B cell (primary cell): ENCODE results near the gene S100A12. TPM values are rescaled to one million over a fixed set of nuclear protein-coding genes. Genes with fewer than 3 reads are reported as not detected.

Experiments
- ATAC-seq: fragments of 200-7000 bp; cut with Tn5 transposase; one replicate; pipeline ENCODE4 v1.10.0; 2021; ENCODE audit warnings: low read depth, mild to moderate bottlenecking, moderate number of reproducible peaks, moderate library complexity
- CTCF ChIA-PET: fragments of 350-600 bp; sonication (Branson Sonifier 250); formaldehyde crosslinking; loops from one replicate; lab custom pipeline; 2021; ENCODE audit warnings: antibody characterized with exemption, inconsistent platforms; lab: Charles Lee
- POLR2A ChIA-PET: fragments of 350-600 bp; sonication (Branson Sonifier 250); formaldehyde crosslinking; loops from one replicate; lab custom pipeline; 2021; ENCODE audit warnings: antibody characterized with exemption; lab: Charles Lee
- DNase-seq: peaks from one replicate; pipeline ENCODE4 v3.0.0; 2013
- H2AFZ ChIP-seq: 2 replicates; pipeline ENCODE4 v1.6.1; 2012; ENCODE audit warnings: mild to moderate bottlenecking, low read depth, low read length; ENCODE audit not compliant: insufficient read depth, poor library complexity, severe bottlenecking
- H3K27ac ChIP-seq, 2 donors: 1 replicate in 1 of 2; 2 replicates in 1 of 2; pipeline ENCODE4 v1.5.1; 2012 to 2013; ENCODE audit warnings: low read length in 2 of 2, mild to moderate bottlenecking in 2 of 2, moderate library complexity in 1 of 2
- H3K27me3 ChIP-seq, 4 experiments: fragments of 200-600 bp in 1 of 4; sonication (generic) in 1 of 4; replicated peaks in 1 of 4; 1 replicate in 2 of 4; 2 replicates in 2 of 4; pipeline versions ENCODE4 v1.6.1 to v1.7.0; 2013 to 2016; ENCODE audit warnings: low read length in 3 of 4, mild to moderate bottlenecking in 2 of 4, mixed read lengths in 1 of 4, moderate library complexity in 1 of 4; ENCODE audit not compliant: insufficient read depth in 4 of 4, control insufficient read depth in 3 of 4; ENCODE audit errors: control extremely low read depth in 1 of 4
- H3K36me3 ChIP-seq, 2 experiments: replicated peaks in 1 of 2; 1 replicate in 1 of 2; 2 replicates in 1 of 2; pipeline versions ENCODE4 v1.6.1 to v1.7.1; 2013; ENCODE audit warnings: low read length in 1 of 2; ENCODE audit not compliant: insufficient read depth in 2 of 2, control insufficient read depth in 1 of 2; ENCODE audit errors: control extremely low read depth in 1 of 2, extremely low read depth in 1 of 2
- H3K4me1 ChIP-seq, 2 donors: fragments of 200-600 bp in 1 of 2; sonication (generic) in 1 of 2; 1 replicate in 1 of 2; 2 replicates in 1 of 2; pipeline versions ENCODE4 v1.5.1 to v1.6.1; 2013 to 2017; ENCODE audit warnings: low read length in 2 of 2; ENCODE audit not compliant: control insufficient read depth in 2 of 2, insufficient read depth in 2 of 2
- H3K4me2 ChIP-seq: replicated peaks from 2 replicates; pipeline ENCODE3; 2012; ENCODE audit warnings: mild to moderate bottlenecking, low read depth, low read length; ENCODE audit not compliant: poor library complexity, severe bottlenecking
- H3K4me3 ChIP-seq, 5 experiments: fragments of 200-600 bp in 1 of 5; sonication (generic) in 1 of 5; 1 replicate in 3 of 5; 2 replicates in 2 of 5; pipeline versions ENCODE4 v1.5.1 to v1.7.0; 2011 to 2016; ENCODE audit warnings: low read length in 4 of 5, mild to moderate bottlenecking in 4 of 5, low read depth in 2 of 5, control low read depth in 1 of 5, moderate library complexity in 1 of 5; ENCODE audit not compliant: insufficient read depth in 1 of 5; ENCODE audit errors: control extremely low read depth in 1 of 5, extremely low read depth in 1 of 5
- H3K79me2 ChIP-seq: fragments of 200-600 bp; sonication (generic); one replicate; pipeline ENCODE4 v1.6.0; 2016; ENCODE audit warnings: low read length; ENCODE audit not compliant: control insufficient read depth, insufficient read depth
- H3K9ac ChIP-seq: fragments of 200-600 bp; sonication (generic); 2 replicates; pipeline ENCODE4 v1.6.1; 2017; ENCODE audit warnings: mild to moderate bottlenecking, low read length, moderate library complexity
- H3K9me3 ChIP-seq, 3 donors: one replicate each; pipeline versions ENCODE4 v1.6.1 to v1.7.1; 2013; ENCODE audit warnings: low read length in 2 of 3; ENCODE audit not compliant: control insufficient read depth in 2 of 3, insufficient read depth in 1 of 3; ENCODE audit errors: control extremely low read depth in 1 of 3
- H4K20me1 ChIP-seq: 2 replicates; pipeline ENCODE4 v1.6.0; 2012; ENCODE audit warnings: mild to moderate bottlenecking, low read length; ENCODE audit not compliant: insufficient read depth, control insufficient read depth, poor library complexity, severe bottlenecking
- H3K27ac Mint-ChIP-seq: one replicate; pipeline ENCODE4 v1.8.0; 2021; ENCODE audit warnings: mixed read lengths
- H3K27me3 Mint-ChIP-seq: one replicate; pipeline ENCODE4 v1.8.0; 2021; ENCODE audit warnings: mixed read lengths
- H3K4me1 Mint-ChIP-seq: one replicate; pipeline ENCODE4 v1.8.0; 2021; ENCODE audit warnings: mixed read lengths
- H3K4me3 Mint-ChIP-seq: one replicate; pipeline ENCODE4 v1.8.0; 2021; ENCODE audit warnings: mixed read lengths
- H3K9me3 Mint-ChIP-seq: one replicate; pipeline ENCODE4 v1.8.0; 2022; ENCODE audit warnings: mixed read lengths; ENCODE audit not compliant: insufficient read depth
- CTCF ChIP-seq: fragments of 200-600 bp; IDR thresholded peaks from one replicate; pipeline ENCODE4 v1.8.0; 2022; ENCODE audit warnings: antibody characterized with exemption, mild to moderate bottlenecking
- EZH2 ChIP-seq: IDR thresholded peaks from 2 replicates; pipeline ENCODE4 v1.6.1; 2012; ENCODE audit warnings: borderline replicate concordance, low read depth, mild to moderate bottlenecking, moderate library complexity, low read length; ENCODE audit not compliant: insufficient read depth, poor library complexity, severe bottlenecking
- WGBS: methylation state at CpG from one replicate; pipeline ENCODE4 v1.1.5; 2013; ENCODE audit warnings: missing lambda C conversion rate; ENCODE audit not compliant: insufficient coverage; 5-methylcytosine and 5-hydroxymethylcytosine counted together
- intact Hi-C: fragments of 100-400 bp; cut with micrococcal nuclease; formaldehyde crosslinking; loops from one replicate; pipeline ENCODE4 v1.10.0; 2022
- polyA minus RNA-seq: library from RNA; depleted of rRNA, polyadenylated mRNA; stranded (reverse); fragments of >200 nt; gene quantifications from 2 replicates; pipeline ENCODE4 v1.2.3, GENCODE V29; 2012
- polyA plus RNA-seq: library from polyadenylated mRNA; depleted of rRNA; stranded (reverse); fragments of >200 nt; gene quantifications from 2 replicates; pipeline ENCODE4 v1.2.3, GENCODE V29; 2012
- total RNA-seq, 2 donors: library from RNA; stranded (reverse); fragments of 120-200 nt in 1 of 2; gene quantifications; 1 replicate in 1 of 2; 2 replicates in 1 of 2; pipeline versions ENCODE4 v1.2.3 to v1.2.4, GENCODE V29; 2013 to 2022

The S100A12 gene
- total RNA-seq: not detected in 2 replicates
- total RNA-seq (2013): 5.9 TPM
- polyA plus RNA-seq: 1.4 and 3.4 TPM in 2 replicates
- 2.0 and 2.7 TPM in 2 replicates for polyA minus RNA-seq

- CTCF ChIA-PET: no interaction called here
- no peak for TF ChIP-seq EZH2
- TF ChIP-seq CTCF: no peak
- Mint-ChIP-seq H3K9me3 (no peaks in the 10 kb centered on the region), H3K27me3 (peaks cover 27% of the 10 kb centered on the region), H3K4me3 (no peak within 1 kb of the TSS), H3K27ac (no peak within 1 kb of the TSS), H3K4me1 (no peaks in the 10 kb centered on the region)
- Histone ChIP-seq H3K27ac (no peak within 1 kb of the TSS), H3K79me2 (no peaks in the 10 kb centered on the region), H2AFZ (no peak within 1 kb of the TSS), H3K9ac (no peak within 1 kb of the TSS), H4K20me1 (no peaks in the 10 kb centered on the region), H3K9me3 (peaks cover 0 to 3% (median 0%) of the 10 kb centered on the region in 3 donors), H3K4me2 (no peak within 1 kb of the TSS), H3K27me3 (peaks cover 0 to 14% (median 3%) of the 10 kb centered on the region in 4 experiments), H3K4me1 (no peaks in the 10 kb centered on the region), H3K4me3 (peak within 1 kb of the TSS in 1 of 5 experiments; percentile 54), H3K36me3 (no peaks in the 10 kb centered on the region)
- POLR2A ChIA-PET: no interaction called here
- intact Hi-C loops: no loop called here
- WGBS: 100% methylated on average over 1 of the region's 1 CpG
- DNase-seq: no peak
- ATAC-seq: no peak
Measured at GRCh38 chr1:153375511-153375910, at the start of gene S100A12. TSS of gene S100A12 (minus strand) at chr1:153375621. CDS start at chr1:153374592, 1,029 bp downstream.

DNA sequence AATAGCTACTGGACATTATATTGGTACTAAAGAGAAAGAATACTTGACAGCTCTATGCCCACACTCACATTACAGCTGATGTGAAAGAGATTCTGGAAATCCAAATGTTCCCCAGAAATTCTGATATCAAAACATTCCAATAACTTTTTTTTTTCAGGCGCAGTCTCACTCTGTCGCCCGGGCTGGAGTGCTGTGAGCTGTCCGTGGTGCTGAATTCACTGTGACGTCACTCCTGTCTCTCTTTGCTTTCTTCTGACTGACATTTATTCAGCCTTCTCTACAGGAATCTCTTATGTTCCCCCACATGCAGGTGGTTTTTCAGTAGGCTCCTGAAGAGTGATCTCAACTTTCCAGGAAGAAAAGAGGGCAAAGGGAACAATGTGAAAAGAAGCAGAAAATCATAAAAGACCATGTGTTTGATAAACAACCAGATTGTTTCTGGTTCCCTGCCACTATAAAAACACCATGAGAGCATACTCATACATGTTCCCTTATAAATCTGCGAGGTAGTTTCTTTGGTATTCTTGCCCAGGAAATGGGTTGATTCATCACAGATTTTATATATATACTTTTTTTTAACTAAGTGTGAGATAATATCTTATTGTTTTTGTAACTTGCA is 47.1 kb upstream of the S100A12 start:
- Histone ChIP-seq H3K27me3 (peaks cover 0 to 13% (median 3%) of the 10 kb centered on the region in 4 experiments), H4K20me1 (no peaks in the 10 kb centered on the region), H3K27ac (no peak overlapping the region), H3K79me2 (no peaks in the 10 kb centered on the region), H3K36me3 (no peaks in the 10 kb centered on the region), H3K4me3 (no peak overlapping the region), H3K9ac (no peak overlapping the region), H3K9me3 (no peaks in the 10 kb centered on the region), H3K4me1 (no peaks in the 10 kb centered on the region), H3K4me2 (no peak overlapping the region), H2AFZ (no peak overlapping the region)
- WGBS: 3% methylated on average over 5 of the region's 6 CpGs
- POLR2A ChIA-PET: no interaction called here
- H3K4me1 Mint-ChIP-seq: no peaks in the 10 kb centered on the region
- CTCF ChIA-PET: no interaction called here
- H3K27ac Mint-ChIP-seq: no peak overlapping the region
- peaks cover 50% of the 10 kb centered on the region for H3K27me3 Mint-ChIP-seq
- no peaks in the 10 kb centered on the region for H3K9me3 Mint-ChIP-seq
- DNase-seq (peak; percentile 64), ATAC-seq (no peak)
- intact Hi-C loops: no loop called here
- TF ChIP-seq EZH2 (no peak), CTCF (no peak)
- no peak overlapping the region for H3K4me3 Mint-ChIP-seq
